GM10248 (cell line): Measurements from ENCODE around the gene FCMR.
A peak's percentile ranks its signal among the peaks of the same experiment; 100 is the strongest.

Source experiments
- CTCF ChIA-PET: fragments of 300-600 bp; sonication (Branson Sonifier 250); formaldehyde crosslinking; extraction: SDS; loops from one replicate; lab custom pipeline; 2021; ENCODE audit warnings: antibody characterized with exemption; lab: Yijun Ruan, JAX
- POLR2A ChIA-PET: fragments of 350-650 bp; sonication (Branson Sonifier 250); formaldehyde crosslinking; extraction: SDS; loops from one replicate; lab custom pipeline; 2020; ENCODE audit warnings: antibody characterized with exemption; lab: Yijun Ruan, JAX
- DNase-seq: peaks from one replicate; pipeline ENCODE4 v3.0.0; 2012; ENCODE audit errors: extremely low spot score
- TF ChIP-seq, protein P1 (sequence below): IDR thresholded peaks from 2 replicates; pipeline ENCODE4 v1.5.1; 2012; ENCODE audit warnings: mild to moderate bottlenecking, low read depth; ENCODE audit errors: extremely low read depth, missing control alignments, control extremely low read depth

FCMR gene

GRCh38 chr1:206958144-206958543 is 36.4 kb upstream of the FCMR start:
- TF ChIP-seq, protein P1, sequence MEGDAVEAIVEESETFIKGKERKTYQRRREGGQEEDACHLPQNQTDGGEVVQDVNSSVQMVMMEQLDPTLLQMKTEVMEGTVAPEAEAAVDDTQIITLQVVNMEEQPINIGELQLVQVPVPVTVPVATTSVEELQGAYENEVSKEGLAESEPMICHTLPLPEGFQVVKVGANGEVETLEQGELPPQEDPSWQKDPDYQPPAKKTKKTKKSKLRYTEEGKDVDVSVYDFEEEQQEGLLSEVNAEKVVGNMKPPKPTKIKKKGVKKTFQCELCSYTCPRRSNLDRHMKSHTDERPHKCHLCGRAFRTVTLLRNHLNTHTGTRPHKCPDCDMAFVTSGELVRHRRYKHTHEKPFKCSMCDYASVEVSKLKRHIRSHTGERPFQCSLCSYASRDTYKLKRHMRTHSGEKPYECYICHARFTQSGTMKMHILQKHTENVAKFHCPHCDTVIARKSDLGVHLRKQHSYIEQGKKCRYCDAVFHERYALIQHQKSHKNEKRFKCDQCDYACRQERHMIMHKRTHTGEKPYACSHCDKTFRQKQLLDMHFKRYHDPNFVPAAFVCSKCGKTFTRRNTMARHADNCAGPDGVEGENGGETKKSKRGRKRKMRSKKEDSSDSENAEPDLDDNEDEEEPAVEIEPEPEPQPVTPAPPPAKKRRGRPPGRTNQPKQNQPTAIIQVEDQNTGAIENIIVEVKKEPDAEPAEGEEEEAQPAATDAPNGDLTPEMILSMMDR, result no peak
- ChIA-PET CTCF (interaction anchor here (0.9 to 24.9 kb wide), 5 partner anchors 14 to 223 kb away, joined by 3 to 416 read pairs (median 5); no protein-coding TSS in a partner anchor), POLR2A (no interaction called here)
- no peak for DNase-seq

DNA sequence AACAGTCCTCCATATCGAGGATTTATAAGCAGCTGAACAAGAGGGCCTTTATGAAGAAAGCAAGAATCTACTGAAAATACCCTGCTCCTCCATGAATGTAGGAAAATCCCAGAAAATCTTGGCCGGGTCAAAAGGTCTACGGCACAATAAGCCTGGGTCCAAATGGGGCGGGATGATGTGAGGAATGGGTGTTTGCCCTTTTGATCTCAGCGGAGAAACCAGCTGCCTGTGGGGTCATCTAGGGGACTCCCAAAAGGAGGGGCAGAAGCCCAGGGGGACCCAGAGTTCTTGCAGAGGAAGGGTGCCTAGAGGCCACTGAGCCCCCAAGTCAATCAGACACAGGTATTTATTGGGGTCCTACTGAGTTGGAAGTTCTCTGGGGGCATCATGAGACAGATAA is 35.9 kb upstream of the FCMR start:
- DNase-seq, result no peak
- TF ChIP-seq, protein P1, result no peak
- POLR2A ChIA-PET, result no interaction called here
- CTCF ChIA-PET, result interaction anchor here (0.9 to 24.9 kb wide), 6 partner anchors 15 to 223 kb away, joined by 3 to 416 read pairs (median 6); no protein-coding TSS in a partner anchor

- POLR2A ChIA-PET, result interaction anchor here (1.2 kb wide), 1 partner anchor 31 kb away, joined by 7 read pairs; no protein-coding TSS in a partner anchor
- CTCF ChIA-PET, result interaction anchor here (1.0 to 24.9 kb wide), 8 partner anchors 10 to 292 kb away, joined by 3 to 416 read pairs (median 6); partner anchors contain the start of gene FCAMR
- DNase-seq, result peak; percentile 59
Measured at GRCh38 chr1:206955476-206956451, 34.0 kb upstream of the FCMR start.

GRCh38 chr1:206954459-206955342 is 33.0 kb upstream of the FCMR start:
- POLR2A ChIA-PET, result interaction anchor here (1.2 kb wide), 1 partner anchor 30 kb away, joined by 7 read pairs; no protein-coding TSS in a partner anchor
- TF ChIP-seq, protein P1, result no peak
- DNase-seq, result no peak
- CTCF ChIA-PET, result interaction anchor here (0.7 to 24.9 kb wide), 12 partner anchors 10 to 450 kb away, joined by 3 to 416 read pairs (median 4); partner anchors contain the start of gene FCAMR

More at GRCh38 chr1:206955476-206956451, 34.0 kb upstream of the FCMR start:
- TF ChIP-seq, protein P1, result no peak

- no peak for DNase-seq
- TF ChIP-seq, protein P1, result no peak
- ChIA-PET POLR2A (no interaction called here), CTCF (interaction anchor here (0.7 to 24.9 kb wide), 7 partner anchors 12 to 290 kb away, joined by 3 to 416 read pairs (median 7); partner anchors contain the start of gene FCAMR)
Measured at GRCh38 chr1:206953626-206954025, 31.9 kb upstream of the FCMR start.
